Activated T-cell treated with anti-CD3 and anti-CD28 coated beads, Interleukin-2, amount 50 U/mL, for 72 hours (primary cell): ENCODE measurements around the gene CEP89. TPM values are rescaled to one million over a fixed set of nuclear protein-coding genes. Genes with fewer than 3 reads are reported as not detected.
A peak's percentile ranks its signal among the peaks of the same experiment; 100 is the strongest.

Source experiments
- ATAC-seq, 2 donors: fragments of 150-1000 bp; cut with Tn5 transposase; replicated peaks in 1 of 2; 2 replicates each; pipeline ENCODE4 v1.10.0; 2021; ENCODE audit warnings: moderate library complexity in 2 of 2, mild to moderate bottlenecking in 1 of 2
- DNase-seq, 2 donors: peaks; one replicate each; pipeline ENCODE4 v3.0.0; 2021 to 2022; ENCODE audit warnings: mixed read lengths in 1 of 2
- H3K27ac Mint-ChIP-seq: one replicate; pipeline ENCODE4 v1.8.0; 2022; ENCODE audit warnings: mild to moderate bottlenecking, moderate library complexity, mixed read lengths
- H3K27me3 Mint-ChIP-seq: one replicate; pipeline ENCODE4 v1.8.0; 2022; ENCODE audit warnings: low read depth, mixed read lengths
- H3K36me3 Mint-ChIP-seq, 2 donors: one replicate each; pipeline ENCODE4 v1.8.0; 2022; ENCODE audit warnings: mixed read lengths in 2 of 2, mild to moderate bottlenecking in 1 of 2; ENCODE audit not compliant: insufficient read depth in 2 of 2
- H3K4me1 Mint-ChIP-seq: one replicate; pipeline ENCODE4 v1.8.0; 2022; ENCODE audit warnings: low read depth, mixed read lengths
- H3K4me3 Mint-ChIP-seq, 2 donors: one replicate each; pipeline ENCODE4 v1.8.0; 2022; ENCODE audit warnings: mild to moderate bottlenecking in 2 of 2, mixed read lengths in 2 of 2, moderate library complexity in 2 of 2
- H3K9me3 Mint-ChIP-seq, 2 donors: one replicate each; pipeline ENCODE4 v1.8.0; 2022; ENCODE audit warnings: mixed read lengths in 2 of 2
- total RNA-seq, 2 donors: library from RNA; stranded (reverse); gene quantifications; one replicate each; pipeline ENCODE4 v1.2.3, GENCODE V29; 2022

CEP89 gene
- total RNA-seq, 2 donors from 2014 or later: 21.6 to 22.9 TPM

- DNase-seq (no peak), ATAC-seq (no peak)
- Mint-ChIP-seq H3K4me3 (no peak overlapping the region), H3K27ac (no peak overlapping the region), H3K27me3 (no peaks in the 10 kb centered on the region), H3K4me1 (peaks cover 11% of the 10 kb centered on the region), H3K9me3 (no peaks in the 10 kb centered on the region), H3K36me3 (no peaks in the 10 kb centered on the region)
Observed at GRCh38 chr19:32830231-32831014, 141.3 kb downstream of the CEP89 start.

GRCh38 chr19:32829345-32829896, 142.3 kb downstream of the CEP89 start:
- DNase-seq (peak in 1 of 2 donors; percentile 14), ATAC-seq (peak; percentile 58 to 69)
- Mint-ChIP-seq H3K36me3 (no peaks in the 10 kb centered on the region), H3K4me1 (peaks cover 11% of the 10 kb centered on the region), H3K4me3 (peak overlapping the region; percentile 46 to 59), H3K27ac (no peak overlapping the region), H3K27me3 (peaks cover 8% of the 10 kb centered on the region), H3K9me3 (no peaks in the 10 kb centered on the region)

GRCh38 chr19:32828643-32829344, 143.0 kb downstream of the CEP89 start:
- H3K9me3 Mint-ChIP-seq: no peaks in the 10 kb centered on the region
- no peak for DNase-seq
- no peak overlapping the region for H3K27ac Mint-ChIP-seq
- peaks cover 12% of the 10 kb centered on the region for H3K27me3 Mint-ChIP-seq
- peak in 1 of 2 donors; percentile 58 for ATAC-seq
- H3K4me3 Mint-ChIP-seq: peak overlapping the region in 1 of 2 donors; percentile 59
- H3K4me1 Mint-ChIP-seq: peaks cover 11% of the 10 kb centered on the region
- no peaks in the 10 kb centered on the region for H3K36me3 Mint-ChIP-seq

DNA sequence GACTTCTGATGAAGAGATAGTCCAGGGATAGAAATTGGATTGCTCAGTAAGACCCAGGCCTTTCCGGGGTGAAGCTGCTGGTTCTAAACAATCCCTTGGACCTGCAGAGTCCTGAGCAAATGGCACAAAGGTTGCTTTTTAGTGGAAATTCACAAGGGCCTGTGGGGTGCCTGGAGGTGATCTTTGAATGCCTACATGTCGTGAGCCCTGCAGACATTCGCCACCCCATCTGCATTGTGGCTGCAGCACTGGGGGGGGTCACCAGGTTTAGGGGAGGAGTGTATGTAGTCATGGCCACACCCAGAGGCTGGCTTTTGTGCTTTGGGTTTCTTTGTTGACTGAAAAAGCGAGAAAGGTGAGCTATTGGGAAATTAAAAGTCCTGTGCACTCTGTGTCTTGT, 143.6 kb downstream of the CEP89 start:
- H3K27ac Mint-ChIP-seq: no peak overlapping the region
- H3K4me1 Mint-ChIP-seq: peaks cover 11% of the 10 kb centered on the region
- H3K36me3 Mint-ChIP-seq: no peaks in the 10 kb centered on the region
- H3K4me3 Mint-ChIP-seq: no peak overlapping the region
- DNase-seq (no peak), ATAC-seq (no peak)
- H3K9me3 Mint-ChIP-seq: no peaks in the 10 kb centered on the region
- peaks cover 17% of the 10 kb centered on the region for H3K27me3 Mint-ChIP-seq

Other genes starting within 250 kb of the CEP89 start
- gene SLC7A9, start 102.2 kb downstream of the CEP89 start, total RNA-seq: under 1 TPM in 1 of 2 donors, not detected in 1; 0.28 TPM
- 10 to 100 TPM in 1 of 2 donors, 1 to 10 TPM in 1; 9.9 to 15.3 TPM for gene FAAP24, start 284 bp upstream of the CEP89 start, total RNA-seq
- gene RHPN2, start 92.9 kb upstream of the CEP89 start, total RNA-seq: 1 to 10 TPM in 1 of 2 donors, under 1 TPM in 1; 0.95 to 1.5 TPM
- 10 to 100 TPM; 11.6 to 18.9 TPM for gene GPATCH1, start 109.2 kb upstream of the CEP89 start, total RNA-seq
- not detected for gene WDR88, start 160.2 kb upstream of the CEP89 start, total RNA-seq
- gene LRP3, start 222.4 kb upstream of the CEP89 start, total RNA-seq: under 1 TPM in 1 of 2 donors, not detected in 1; 0.10 TPM